NCI-H2227 (cell line): ENCODE data around the gene LRRC8D.
"Not testable (repeated sequence)": the region's sequence is repeated elsewhere in the genome, so short reads cannot be mapped to it uniquely, and the experiment has no call there.

Experiments
- DNase-seq: peaks from one replicate; lab custom pipeline; 2025; ENCODE audit not compliant: unreplicated experiment; lab: John Stamatoyannopoulos, UW

The LRRC8D gene

GRCh38 chr1:89820422-89821321, at the start of gene LRRC8D:
TSS of gene LRRC8D (plus strand) at chr1:89821032. CDS start at chr1:89933069, 112,037 bp downstream.
- DNase-seq, result peak; percentile 94

GRCh38 chr1:89771991-89772560, 48.8 kb upstream of the LRRC8D start:
- DNase-seq, result no peak

GRCh38 chr1:89776104-89776503, 44.7 kb upstream of the LRRC8D start:
- DNase-seq, result not testable (repeated sequence)

DNA sequence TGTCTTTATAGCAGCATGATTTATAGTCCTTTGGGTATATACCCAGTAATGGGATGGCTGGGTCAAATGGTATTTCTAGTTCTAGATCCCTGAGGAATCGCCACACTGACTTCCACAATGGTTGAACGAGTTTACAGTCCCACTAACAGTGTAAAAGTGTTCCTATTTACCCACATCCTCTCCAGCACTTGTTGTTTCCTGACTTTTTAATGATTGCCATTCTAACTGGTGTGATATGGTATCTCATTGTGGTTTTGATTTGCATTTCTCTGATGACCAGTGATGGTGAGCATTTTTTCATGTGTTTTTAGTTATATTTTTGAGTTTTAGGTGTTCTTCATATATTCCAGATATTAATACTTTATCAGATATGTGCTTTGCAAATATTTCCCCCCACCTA, 43.6 kb upstream of the LRRC8D start:
- not testable (repeated sequence) for DNase-seq

- no peak for DNase-seq
These were observed 41.5 kb upstream of the LRRC8D start for GRCh38 chr1:89779151-89779940.

- peak; percentile 71 for DNase-seq
These were observed 40.1 kb upstream of the LRRC8D start for GRCh38 chr1:89780721-89781120.

GRCh38 chr1:89781494-89782126, 39.2 kb upstream of the LRRC8D start:
- DNase-seq, result no peak

- no peak for DNase-seq
These were observed 34.1 kb upstream of the LRRC8D start for GRCh38 chr1:89786628-89787214.

- no peak for DNase-seq
These were observed 30.2 kb upstream of the LRRC8D start for GRCh38 chr1:89790592-89790991.

DNA sequence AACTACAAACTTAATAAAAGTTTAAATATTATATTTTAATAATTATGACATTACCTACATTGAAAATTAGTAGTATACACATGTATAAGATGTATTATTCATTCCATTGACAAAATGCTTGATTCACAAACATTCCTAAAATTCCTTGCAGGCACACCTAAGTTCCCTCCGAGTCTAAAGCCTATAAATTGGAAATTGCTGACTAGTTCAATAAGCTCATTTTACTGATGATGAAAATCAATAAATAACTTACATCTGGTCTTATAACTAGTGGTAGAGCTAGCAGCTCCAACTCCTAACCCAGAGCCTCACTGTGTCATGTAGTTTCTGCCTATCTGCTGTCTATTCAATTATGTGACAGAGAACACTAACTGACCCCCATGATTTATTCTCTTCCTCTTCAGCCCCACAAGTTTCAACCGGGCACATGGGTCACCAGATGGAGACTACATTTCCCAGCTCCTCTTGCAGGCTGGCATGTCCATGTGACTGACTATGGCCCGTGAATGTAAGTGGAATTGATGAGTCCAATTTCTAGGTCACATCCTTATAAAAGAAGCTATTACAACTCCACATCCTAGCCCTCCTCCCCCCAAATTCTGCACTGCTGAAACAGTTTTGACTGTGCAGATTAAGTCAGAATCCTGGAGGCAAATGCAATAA, 29.6 kb upstream of the LRRC8D start:
- DNase-seq, result no peak

GRCh38 chr1:89794406-89794805, 26.4 kb upstream of the LRRC8D start:
- DNase-seq, result no peak

- DNase-seq, result not testable (repeated sequence)
These were observed 25.3 kb upstream of the LRRC8D start for GRCh38 chr1:89795571-89795970.

GRCh38 chr1:89797876-89798275, 23.0 kb upstream of the LRRC8D start:
- DNase-seq, result not testable (repeated sequence)

DNA sequence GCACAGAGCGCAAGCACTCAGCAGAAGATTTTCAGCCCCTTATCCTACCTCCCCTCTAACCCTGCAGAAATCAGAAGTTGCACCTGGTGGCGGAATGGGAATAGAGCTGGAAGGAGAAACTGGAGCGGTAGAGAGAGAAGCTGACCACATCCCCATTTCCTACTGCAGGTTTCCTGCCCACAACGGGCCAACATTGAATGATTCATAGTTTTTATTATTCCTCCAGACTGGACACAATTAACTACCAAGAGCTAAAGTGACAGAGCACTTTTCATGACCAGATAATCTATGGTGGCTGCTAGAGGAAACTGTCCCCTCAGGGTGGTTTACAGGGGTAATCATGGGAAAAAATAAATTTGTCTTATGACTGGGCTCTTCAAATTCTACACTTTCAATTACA, 21.3 kb upstream of the LRRC8D start:
- no peak for DNase-seq

DNA sequence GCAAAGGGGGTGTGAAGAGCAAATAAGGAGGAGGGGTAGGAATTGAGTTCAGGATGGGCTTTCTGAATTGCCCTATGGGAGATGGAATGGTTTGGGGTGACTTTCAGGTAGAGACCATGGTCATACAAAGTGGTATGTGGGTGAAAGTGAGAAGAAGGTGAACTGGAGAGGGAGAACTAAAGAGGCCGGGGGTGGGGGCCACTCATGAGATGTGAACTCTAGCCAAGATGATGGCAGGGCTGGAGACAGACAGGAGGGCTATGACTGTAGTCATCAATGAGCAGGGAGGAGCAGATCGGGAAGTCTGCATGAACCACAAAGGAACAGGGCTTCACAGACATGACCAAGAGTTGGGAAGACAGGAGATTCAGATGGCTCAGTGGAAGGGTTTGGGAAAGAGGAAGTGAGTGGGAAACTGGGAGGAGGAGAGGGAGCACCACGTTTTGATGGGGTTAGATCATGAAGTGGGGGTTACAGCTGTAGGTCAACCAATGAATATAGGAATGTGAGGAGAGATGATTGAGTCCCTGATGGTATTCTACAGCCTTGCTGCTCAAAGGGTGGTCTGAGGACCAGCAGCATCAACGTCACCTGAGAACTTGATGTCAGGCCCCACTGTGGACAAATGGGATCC, 20.7 kb upstream of the LRRC8D start:
- DNase-seq, result no peak

GRCh38 chr1:89800718-89801117, 20.1 kb upstream of the LRRC8D start:
- DNase-seq, result no peak

DNA sequence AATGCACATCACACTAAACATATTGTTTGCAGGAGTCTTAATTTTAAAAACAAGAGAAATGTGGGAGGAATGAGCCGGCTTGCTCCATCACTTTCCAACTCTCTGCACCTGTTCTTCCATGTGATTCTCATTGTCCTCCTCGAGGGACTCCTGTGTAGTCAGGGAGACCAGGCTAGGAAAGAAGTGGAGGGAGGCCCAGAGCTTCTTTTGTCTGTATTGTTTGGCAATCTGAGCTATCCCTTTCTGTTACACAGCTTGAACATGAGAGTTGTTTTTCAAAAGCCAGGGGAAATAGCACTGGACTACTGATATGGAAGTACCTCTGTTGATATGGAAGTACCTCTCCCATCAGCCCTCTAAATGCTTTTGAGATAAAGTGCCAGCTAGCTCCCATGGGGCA, 18.8 kb upstream of the LRRC8D start:
- DNase-seq, result no peak

- no peak for DNase-seq
These were observed 18.0 kb upstream of the LRRC8D start for GRCh38 chr1:89802841-89803240.

DNA sequence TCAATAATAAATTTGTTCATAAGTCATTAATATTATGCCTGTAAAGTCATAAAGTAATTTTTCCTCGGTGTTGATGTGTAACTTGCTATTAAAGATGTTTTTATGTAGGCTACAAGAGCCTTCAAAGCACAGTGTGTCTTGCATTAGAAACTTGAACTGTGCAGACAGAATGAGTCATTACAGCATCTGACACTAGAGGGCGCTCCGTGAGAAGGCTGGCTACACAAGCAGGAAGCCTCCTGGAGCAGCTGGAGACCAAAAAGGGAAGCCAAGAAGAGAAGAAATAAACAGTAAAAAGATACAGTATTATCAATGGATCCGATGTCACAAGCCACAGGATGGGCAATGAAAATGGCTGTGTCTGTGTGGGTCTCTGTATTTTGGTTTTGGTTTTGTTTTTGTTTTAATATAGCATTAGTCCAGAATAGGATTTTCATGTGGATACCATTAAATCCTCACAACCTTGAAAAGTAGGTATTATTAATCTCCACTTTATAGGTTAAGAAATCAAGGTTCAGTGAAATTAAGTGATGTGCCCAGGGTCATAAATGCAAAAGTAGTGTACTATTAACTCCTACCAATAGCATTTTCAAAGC, 16.1 kb upstream of the LRRC8D start:
- DNase-seq, result peak; percentile 86
